GM12878 (cell line): ENCODE measurements around the gene KIAA1217. TPM values are rescaled to one million over a fixed set of nuclear protein-coding genes. Genes with fewer than 3 reads are reported as not detected.

ENCODE experiments used
- ATAC-seq: fragments of 200-7000 bp; cut with Tn5 transposase; 3 replicates; pipeline ENCODE4 v1.9.1; 2020; ENCODE audit warnings: mild to moderate bottlenecking, moderate library complexity
- BruUV-seq: library from RNA; stranded (reverse); fragments of 400-500 nt; replicated peaks from 2 replicates; lab custom pipeline; 2021; lab: Mats Ljungman, UMichigan
- CTCF ChIA-PET: fragments of 300-600 bp; sonication (Branson Sonifier 250); formaldehyde crosslinking; extraction: SDS; loops from one replicate; lab custom pipeline; 2021; ENCODE audit warnings: inconsistent platforms; lab: Yijun Ruan, JAX
- POLR2A ChIA-PET: fragments of 350-600 bp; formaldehyde crosslinking; extraction: SDS; loops from one replicate; lab custom pipeline; 2021; ENCODE audit warnings: inconsistent platforms; lab: Charles Lee
- RAD21 ChIA-PET: fragments of 300-600 bp; sonication (Branson Sonifier 250); formaldehyde crosslinking; loops from one replicate; lab custom pipeline; 2023; ENCODE audit warnings: antibody characterized with exemption; ENCODE audit not compliant: unreplicated experiment; lab: Charles Lee
- SMC1A ChIA-PET: fragments of 300-600 bp; sonication (Branson Sonifier 250); formaldehyde crosslinking; loops from one replicate; lab custom pipeline; 2023; ENCODE audit not compliant: unreplicated experiment, uncharacterized antibody; lab: Charles Lee
- DNase-seq: peaks from one replicate; pipeline ENCODE4 v3.0.0-alpha.2; 2011; ENCODE audit warnings: low read depth, low spot score
- FAIRE-seq: peaks from 3 replicates; lab custom pipeline; 2011; peaks lifted over from hg19 to GRCh38; lab: Jason Lieb, UNC
- H2AFZ ChIP-seq: 2 replicates; pipeline ENCODE4 v1.6.0; 2011; ENCODE audit warnings: low read depth, low read length, control low read depth; ENCODE audit not compliant: control insufficient read depth
- H3K27ac ChIP-seq: 2 replicates; pipeline ENCODE4 v1.5.1; 2011; ENCODE audit warnings: control low read depth; ENCODE audit not compliant: control insufficient read depth, insufficient read depth
- H3K27me3 ChIP-seq, 2 experiments: replicated peaks in 1 of 2; 2 replicates each; pipeline versions ENCODE4 v1.6.0 to v1.6.1; 2011; ENCODE audit warnings: low read length in 1 of 2; ENCODE audit not compliant: control insufficient read depth in 2 of 2, insufficient read depth in 2 of 2
- H3K36me3 ChIP-seq, 2 experiments: 2 replicates each; pipeline ENCODE4 v1.5.1; 2011; ENCODE audit warnings: low read length in 1 of 2; ENCODE audit not compliant: control insufficient read depth in 2 of 2, insufficient read depth in 2 of 2
- H3K4me1 ChIP-seq: 2 replicates; pipeline ENCODE4 v1.6.1; 2011; ENCODE audit warnings: mild to moderate bottlenecking, low read length, moderate library complexity, mixed read lengths; ENCODE audit not compliant: control insufficient read depth, insufficient read depth
- H3K4me2 ChIP-seq: 2 replicates; pipeline ENCODE4 v1.6.0; 2011; ENCODE audit warnings: control low read depth; ENCODE audit not compliant: control insufficient read depth, insufficient read depth
- H3K4me3 ChIP-seq: fragments of 200-600 bp; sonication (generic); 2 replicates; pipeline ENCODE4 v1.5.1; 2016
- H3K79me2 ChIP-seq: 2 replicates; pipeline ENCODE4 v1.6.0; 2011; ENCODE audit warnings: low read length; ENCODE audit not compliant: control insufficient read depth, insufficient read depth
- H3K9ac ChIP-seq: 2 replicates; pipeline ENCODE4 v1.8.0; 2011; ENCODE audit warnings: low read length, control low read depth, mixed read lengths; ENCODE audit not compliant: control insufficient read depth, insufficient read depth
- H3K9me3 ChIP-seq: replicated peaks from 3 replicates; pipeline ENCODE4 v1.5.1; 2011; ENCODE audit warnings: mild to moderate bottlenecking, low read length; ENCODE audit not compliant: control insufficient read depth, insufficient read depth
- H4K20me1 ChIP-seq: 2 replicates; pipeline ENCODE4 v1.6.0; 2011; ENCODE audit not compliant: control insufficient read depth, insufficient read depth
- BHLHE40 ChIP-seq, 2 experiments: fragments of 450-650 bp in 1 of 2; IDR thresholded peaks; 2 replicates each; pipeline ENCODE4 v1.6.1; 2011 to 2017; ENCODE audit warnings: low read depth in 2 of 2, borderline replicate concordance in 1 of 2, improper control_type of control experiment in 1 of 2, low read length in 1 of 2, mild to moderate bottlenecking in 1 of 2
- CEBPB ChIP-seq, 2 experiments: fragments of 150-350 bp in 1 of 2; IDR thresholded peaks; 2 replicates each; pipeline ENCODE4 v1.6.1; 2012 to 2014; ENCODE audit warnings: low read depth in 2 of 2, low read length in 2 of 2, borderline replicate concordance in 1 of 2, inconsistent platforms in 1 of 2
- CHD2 ChIP-seq: IDR thresholded peaks from 2 replicates; pipeline ENCODE4 v1.6.1; 2011; ENCODE audit warnings: low read depth, low read length, improper control_type of control experiment, borderline replicate concordance
- EGR1 ChIP-seq, 2 experiments: IDR thresholded peaks; 1 replicate in 1 of 2; 2 replicates in 1 of 2; pipeline ENCODE4 v1.6.1; 2011 to 2012; ENCODE audit warnings: low read depth in 2 of 2, low read length in 2 of 2, borderline replicate concordance in 1 of 2, mild to moderate bottlenecking in 1 of 2, moderate library complexity in 1 of 2
- GATAD2B ChIP-seq: fragments of 450-650 bp; conservative IDR thresholded peaks from 2 replicates; pipeline ENCODE4 v1.6.1; 2017; ENCODE audit warnings: low read depth, mild to moderate bottlenecking, moderate library complexity
- HDAC2 ChIP-seq: fragments of 200-600 bp; sonication (generic); IDR thresholded peaks from 2 replicates; pipeline ENCODE4 v1.6.1; 2017
- MEF2A ChIP-seq: IDR thresholded peaks from 2 replicates; pipeline ENCODE4 v1.6.1; 2011; ENCODE audit warnings: low read depth, mild to moderate bottlenecking, low read length, moderate library complexity; ENCODE audit not compliant: insufficient read depth
- MEF2B ChIP-seq: fragments of 450-650 bp; IDR thresholded peaks from 2 replicates; pipeline ENCODE4 v1.6.1; 2018; ENCODE audit warnings: mild to moderate bottlenecking, moderate library complexity; ENCODE audit not compliant: partially characterized antibody, poor library complexity, severe bottlenecking
- MXI1 ChIP-seq: fragments of 150-350 bp; IDR thresholded peaks from 2 replicates; pipeline ENCODE4 v1.6.1; 2011; ENCODE audit warnings: low read depth, mild to moderate bottlenecking, inconsistent platforms, low read length, improper control_type of control experiment
- RAD21 ChIP-seq: IDR thresholded peaks from 2 replicates; pipeline ENCODE4 v1.6.1; 2011; ENCODE audit warnings: mild to moderate bottlenecking, low read depth, low read length, moderate library complexity; ENCODE audit not compliant: insufficient read depth
- RFX5 ChIP-seq: IDR thresholded peaks from 2 replicates; pipeline ENCODE4 v1.6.1; 2011; ENCODE audit warnings: low read depth, low read length, improper control_type of control experiment
- STAT1 ChIP-seq: fragments of 450-650 bp; conservative IDR thresholded peaks from 2 replicates; pipeline ENCODE4 v1.6.1; 2014; ENCODE audit warnings: antibody characterized with exemption, mild to moderate bottlenecking
- WGBS: methylation state at CpG from one replicate; pipeline ENCODE4 v1.1.6; 2016; ENCODE audit warnings: low lambda C conversion rate; ENCODE audit not compliant: insufficient replicate concordance, insufficient coverage; ENCODE audit errors: missing lambda C conversion rate; 5-methylcytosine and 5-hydroxymethylcytosine counted together
- in situ Hi-C: fragments of 300-500 bp; cut with MboI; formaldehyde crosslinking; loops from 9 replicates; pipeline ENCODE4 v1.14.3; 2018; ENCODE audit warnings: mixed read lengths
- intact Hi-C: fragments of 100-400 bp; cut with micrococcal nuclease; formaldehyde crosslinking; loops from one replicate; pipeline ENCODE4 v1.14.2; 2022; ENCODE audit not compliant: unreplicated experiment
- polyA plus RNA-seq, 11 experiments: library from polyadenylated mRNA; depleted of rRNA in 4 of 11; unstranded in 6 of 11; stranded (reverse) in 5 of 11; fragments of >200 nt; fragmentation: Nextera tagmentation in 4 of 11; fragmentation: Illumina TruSeq in 1 of 11; extraction: Ambion mirVana in 4 of 11; extraction: Trizol in 1 of 11; gene quantifications; 1 replicate in 1 of 11; 2 replicates in 10 of 11; pipeline versions ENCODE4 v1.2.1 to v1.2.3, GENCODE V29; 2011 to 2016; ENCODE audit warnings: inconsistent platforms in 2 of 11, missing spikeins in 2 of 11, low read depth in 1 of 11
- total RNA-seq, 4 experiments: library from RNA; depleted of rRNA in 3 of 4; stranded (reverse); fragments of >200 nt in 3 of 4; fragmentation: Illumina TruSeq in 1 of 4; extraction: Trizol in 1 of 4; gene quantifications; 2 replicates each; pipeline versions ENCODE4 v1.2.1 to v1.2.3, GENCODE V29; 2013 to 2021
- TF ChIP-seq, protein P1 (sequence below): fragments of 450-650 bp; IDR thresholded peaks from 2 replicates; pipeline ENCODE4 v1.6.1; 2017; ENCODE audit warnings: mild to moderate bottlenecking, moderate library complexity
- TF ChIP-seq, protein P2 (sequence below): IDR thresholded peaks from 2 replicates; pipeline ENCODE4 v1.6.1; 2012; ENCODE audit warnings: improper control_type of control experiment, low read depth, low read length; ENCODE audit not compliant: insufficient replicate concordance

The KIAA1217 gene
- total and polyA plus RNA-seq, 10 of the 15 experiments (the other 5 are each of a cell fraction or from before 2014, with no cell fraction given), result 0.57 to 3.8 (median 2.1) TPM

DNA sequence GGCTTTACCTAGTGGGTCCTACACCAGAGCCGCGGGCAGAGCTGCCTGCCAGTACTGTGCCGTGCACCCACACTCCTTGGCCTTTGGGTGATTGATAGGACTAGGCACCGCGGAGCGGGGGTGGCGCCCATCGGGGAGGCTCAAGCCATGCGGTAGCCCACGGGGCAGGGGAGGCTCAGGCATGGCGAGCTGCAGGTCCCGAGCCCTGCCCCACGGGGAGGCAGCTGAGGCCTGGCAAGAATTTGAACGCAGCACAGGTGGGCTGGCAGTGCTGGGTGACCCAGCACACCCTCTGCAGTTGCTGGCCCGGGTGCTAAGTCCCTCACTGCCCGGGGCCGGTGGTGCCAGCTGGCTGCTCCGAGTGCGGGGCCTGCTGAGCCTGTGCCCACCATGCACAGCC lies 32.3 kb upstream of the KIAA1217 start:
- Histone ChIP-seq H3K4me3 (no peak overlapping the region), H3K36me3 (no peaks in the 10 kb centered on the region), H3K4me2 (no peak overlapping the region), H3K4me1 (no peaks in the 10 kb centered on the region), H3K27me3 (no peaks in the 10 kb centered on the region), H3K9ac (no peak overlapping the region), H3K27ac (no peak overlapping the region), H3K9me3 (no peaks in the 10 kb centered on the region), H3K79me2 (no peaks in the 10 kb centered on the region), H2AFZ (no peak overlapping the region), H4K20me1 (no peaks in the 10 kb centered on the region)
- BruUV-seq, result no TSS peak
- SMC1A ChIA-PET, result no interaction called here
- intact Hi-C loops (no loop called here), in situ Hi-C loops (no loop called here)
- WGBS, result 43% methylated on average over 17 of the region's 19 CpGs
- POLR2A ChIA-PET, result no interaction called here
- RAD21 ChIA-PET, result no interaction called here
- DNase-seq (no peak), ATAC-seq (no peak), FAIRE-seq (no peak)
- CTCF ChIA-PET, result no interaction called here
- no peak for TF ChIP-seq EGR1 (IDR thresholded peaks at IDR 0.05; ENCODE audit: borderline replicate concordance in 1 of 2, low read depth in 2 of 2, low read length in 2 of 2)
- TF ChIP-seq STAT1, result no peak
- no peak for TF ChIP-seq CHD2
- TF ChIP-seq CEBPB (IDR thresholded peaks at IDR 0.05; ENCODE audit: borderline replicate concordance in 1 of 2, low read depth in 2 of 2, low read length in 2 of 2), result no peak
- no peak for TF ChIP-seq RAD21
- TF ChIP-seq HDAC2, result no peak
- no peak for TF ChIP-seq BHLHE40 (IDR thresholded peaks at IDR 0.05; ENCODE audit: borderline replicate concordance in 1 of 2, low read depth in 2 of 2, low read length in 1 of 2)
- TF ChIP-seq, protein P1, sequence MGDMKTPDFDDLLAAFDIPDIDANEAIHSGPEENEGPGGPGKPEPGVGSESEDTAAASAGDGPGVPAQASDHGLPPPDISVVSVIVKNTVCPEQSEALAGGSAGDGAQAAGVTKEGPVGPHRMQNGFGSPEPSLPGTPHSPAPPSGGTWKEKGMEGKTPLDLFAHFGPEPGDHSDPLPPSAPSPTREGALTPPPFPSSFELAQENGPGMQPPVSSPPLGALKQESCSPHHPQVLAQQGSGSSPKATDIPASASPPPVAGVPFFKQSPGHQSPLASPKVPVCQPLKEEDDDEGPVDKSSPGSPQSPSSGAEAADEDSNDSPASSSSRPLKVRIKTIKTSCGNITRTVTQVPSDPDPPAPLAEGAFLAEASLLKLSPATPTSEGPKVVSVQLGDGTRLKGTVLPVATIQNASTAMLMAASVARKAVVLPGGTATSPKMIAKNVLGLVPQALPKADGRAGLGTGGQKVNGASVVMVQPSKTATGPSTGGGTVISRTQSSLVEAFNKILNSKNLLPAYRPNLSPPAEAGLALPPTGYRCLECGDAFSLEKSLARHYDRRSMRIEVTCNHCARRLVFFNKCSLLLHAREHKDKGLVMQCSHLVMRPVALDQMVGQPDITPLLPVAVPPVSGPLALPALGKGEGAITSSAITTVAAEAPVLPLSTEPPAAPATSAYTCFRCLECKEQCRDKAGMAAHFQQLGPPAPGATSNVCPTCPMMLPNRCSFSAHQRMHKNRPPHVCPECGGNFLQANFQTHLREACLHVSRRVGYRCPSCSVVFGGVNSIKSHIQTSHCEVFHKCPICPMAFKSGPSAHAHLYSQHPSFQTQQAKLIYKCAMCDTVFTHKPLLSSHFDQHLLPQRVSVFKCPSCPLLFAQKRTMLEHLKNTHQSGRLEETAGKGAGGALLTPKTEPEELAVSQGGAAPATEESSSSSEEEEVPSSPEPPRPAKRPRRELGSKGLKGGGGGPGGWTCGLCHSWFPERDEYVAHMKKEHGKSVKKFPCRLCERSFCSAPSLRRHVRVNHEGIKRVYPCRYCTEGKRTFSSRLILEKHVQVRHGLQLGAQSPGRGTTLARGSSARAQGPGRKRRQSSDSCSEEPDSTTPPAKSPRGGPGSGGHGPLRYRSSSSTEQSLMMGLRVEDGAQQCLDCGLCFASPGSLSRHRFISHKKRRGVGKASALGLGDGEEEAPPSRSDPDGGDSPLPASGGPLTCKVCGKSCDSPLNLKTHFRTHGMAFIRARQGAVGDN, result no peak
- no peak for TF ChIP-seq MEF2B
- TF ChIP-seq GATAD2B, result no peak
- no peak for TF ChIP-seq RFX5
- TF ChIP-seq MEF2A, result no peak
- no peak for TF ChIP-seq MXI1
- TF ChIP-seq, protein P2, sequence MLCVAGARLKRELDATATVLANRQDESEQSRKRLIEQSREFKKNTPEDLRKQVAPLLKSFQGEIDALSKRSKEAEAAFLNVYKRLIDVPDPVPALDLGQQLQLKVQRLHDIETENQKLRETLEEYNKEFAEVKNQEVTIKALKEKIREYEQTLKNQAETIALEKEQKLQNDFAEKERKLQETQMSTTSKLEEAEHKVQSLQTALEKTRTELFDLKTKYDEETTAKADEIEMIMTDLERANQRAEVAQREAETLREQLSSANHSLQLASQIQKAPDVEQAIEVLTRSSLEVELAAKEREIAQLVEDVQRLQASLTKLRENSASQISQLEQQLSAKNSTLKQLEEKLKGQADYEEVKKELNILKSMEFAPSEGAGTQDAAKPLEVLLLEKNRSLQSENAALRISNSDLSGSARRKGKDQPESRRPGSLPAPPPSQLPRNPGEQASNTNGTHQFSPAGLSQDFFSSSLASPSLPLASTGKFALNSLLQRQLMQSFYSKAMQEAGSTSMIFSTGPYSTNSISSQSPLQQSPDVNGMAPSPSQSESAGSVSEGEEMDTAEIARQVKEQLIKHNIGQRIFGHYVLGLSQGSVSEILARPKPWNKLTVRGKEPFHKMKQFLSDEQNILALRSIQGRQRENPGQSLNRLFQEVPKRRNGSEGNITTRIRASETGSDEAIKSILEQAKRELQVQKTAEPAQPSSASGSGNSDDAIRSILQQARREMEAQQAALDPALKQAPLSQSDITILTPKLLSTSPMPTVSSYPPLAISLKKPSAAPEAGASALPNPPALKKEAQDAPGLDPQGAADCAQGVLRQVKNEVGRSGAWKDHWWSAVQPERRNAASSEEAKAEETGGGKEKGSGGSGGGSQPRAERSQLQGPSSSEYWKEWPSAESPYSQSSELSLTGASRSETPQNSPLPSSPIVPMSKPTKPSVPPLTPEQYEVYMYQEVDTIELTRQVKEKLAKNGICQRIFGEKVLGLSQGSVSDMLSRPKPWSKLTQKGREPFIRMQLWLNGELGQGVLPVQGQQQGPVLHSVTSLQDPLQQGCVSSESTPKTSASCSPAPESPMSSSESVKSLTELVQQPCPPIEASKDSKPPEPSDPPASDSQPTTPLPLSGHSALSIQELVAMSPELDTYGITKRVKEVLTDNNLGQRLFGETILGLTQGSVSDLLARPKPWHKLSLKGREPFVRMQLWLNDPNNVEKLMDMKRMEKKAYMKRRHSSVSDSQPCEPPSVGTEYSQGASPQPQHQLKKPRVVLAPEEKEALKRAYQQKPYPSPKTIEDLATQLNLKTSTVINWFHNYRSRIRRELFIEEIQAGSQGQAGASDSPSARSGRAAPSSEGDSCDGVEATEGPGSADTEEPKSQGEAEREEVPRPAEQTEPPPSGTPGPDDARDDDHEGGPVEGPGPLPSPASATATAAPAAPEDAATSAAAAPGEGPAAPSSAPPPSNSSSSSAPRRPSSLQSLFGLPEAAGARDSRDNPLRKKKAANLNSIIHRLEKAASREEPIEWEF, result no peak
